ENCODE measurements around the gene BTN3A1.
A peak's percentile ranks its signal among the peaks of the same experiment; 100 is the strongest.
"Not testable (repeated sequence)": the region's sequence is repeated elsewhere in the genome, so short reads cannot be mapped to it uniquely, and the experiment has no call there.

Gene BTN3A1

GRCh38 chr6:26441977-26442376 lies 39.9 kb downstream of the BTN3A1 start:
- no peak for DNase-seq (ENCODE audit: low spot score)

GRCh38 chr6:26445934-26446667 lies 44.0 kb downstream of the BTN3A1 start:
- DNase-seq (ENCODE audit: low spot score), result no peak

- no peak for DNase-seq (ENCODE audit: low spot score)
Measured at GRCh38 chr6:26447257-26447656, 45.2 kb downstream of the BTN3A1 start.

GRCh38 chr6:26450240-26450639 lies 48.2 kb downstream of the BTN3A1 start:
- no peak for DNase-seq (ENCODE audit: low spot score)

- DNase-seq (ENCODE audit: low spot score), result no peak
Measured at GRCh38 chr6:26452631-26453235, 50.7 kb downstream of the BTN3A1 start.

GRCh38 chr6:26454631-26455030 lies 52.6 kb downstream of the BTN3A1 start:
- DNase-seq (ENCODE audit: low spot score), result no peak

- no peak for DNase-seq (ENCODE audit: low spot score)
Measured at GRCh38 chr6:26455357-26455970, 53.4 kb downstream of the BTN3A1 start.

- DNase-seq (ENCODE audit: low spot score), result no peak
Measured at GRCh38 chr6:26457264-26457805, 55.3 kb downstream of the BTN3A1 start.

GRCh38 chr6:26457806-26458688 lies 56.0 kb downstream of the BTN3A1 start, which contains the start of gene BTN2A1:
BTN2A1 (plus strand) TSS chr6:26457955; CDS start chr6:26458637, 682 bp downstream.
- peak; percentile 93 for DNase-seq (ENCODE audit: low spot score)

- no peak for DNase-seq (ENCODE audit: low spot score)
Measured at GRCh38 chr6:26459023-26459810, 57.1 kb downstream of the BTN3A1 start.

- DNase-seq (ENCODE audit: low spot score), result not testable (repeated sequence)
Measured at GRCh38 chr6:26461353-26461752, 59.3 kb downstream of the BTN3A1 start.

- no peak for DNase-seq (ENCODE audit: low spot score)
Measured at GRCh38 chr6:26464014-26464413, 61.9 kb downstream of the BTN3A1 start.

GRCh38 chr6:26464416-26465131 lies 62.5 kb downstream of the BTN3A1 start:
- DNase-seq (ENCODE audit: low spot score), result no peak
